ENCODE results near the gene LRP1.

LRP1 gene

GRCh38 chr12:57094208-57095160 lies 33.8 kb upstream of the LRP1 start:
- DNase-seq = peak; percentile 56

GRCh38 chr12:57095440-57095839 lies 32.8 kb upstream of the LRP1 start:
- no peak for DNase-seq

GRCh38 chr12:57096099-57096572 lies 32.1 kb upstream of the LRP1 start:
- DNase-seq = peak; percentile 65

GRCh38 chr12:57096748-57097553 lies 31.3 kb upstream of the LRP1 start:
- peak; percentile 54 for DNase-seq

- no peak for DNase-seq
Observed at GRCh38 chr12:57097554-57097835, 30.8 kb upstream of the LRP1 start.

- DNase-seq = no peak
Observed at GRCh38 chr12:57098546-57098945, 29.7 kb upstream of the LRP1 start.

GRCh38 chr12:57099047-57099714 lies 29.1 kb upstream of the LRP1 start:
- no peak for DNase-seq

GRCh38 chr12:57099766-57100165 lies 28.5 kb upstream of the LRP1 start:
- no peak for DNase-seq

GRCh38 chr12:57101892-57102695 lies 26.2 kb upstream of the LRP1 start:
- peak; percentile 86 for DNase-seq

- DNase-seq = no peak
Observed at GRCh38 chr12:57103856-57104255, 24.4 kb upstream of the LRP1 start.

- no peak for DNase-seq
Observed at GRCh38 chr12:57104292-57104910, 23.9 kb upstream of the LRP1 start.

- no peak for DNase-seq
Observed at GRCh38 chr12:57105011-57105753, 23.1 kb upstream of the LRP1 start.

- no peak for DNase-seq
Observed at GRCh38 chr12:57106021-57106708, 22.1 kb upstream of the LRP1 start.

- peak; percentile 54 for DNase-seq
Observed at GRCh38 chr12:57107456-57108155, 20.7 kb upstream of the LRP1 start.

GRCh38 chr12:57109207-57110103 lies 18.8 kb upstream of the LRP1 start:
- no peak for DNase-seq

- peak; percentile 92 for DNase-seq
Observed at GRCh38 chr12:57110104-57111030, 17.9 kb upstream of the LRP1 start.

- peak; percentile 90 for DNase-seq
Observed at GRCh38 chr12:57111031-57111734, 17.1 kb upstream of the LRP1 start, which contains the start of gene STAT6. Gene STAT6 (minus strand): TSS chr12:57111362. CDS start chr12:57108278, 3,084 bp downstream.
